ENCODE measurements around the gene G6PC2.

Gene G6PC2

GRCh38 chr2:168904358-168904757, 3.3 kb downstream of the G6PC2 start:
- H2AFZ ChIP-seq (ENCODE audit: low read length, unreplicated experiment): no peak overlapping the region
- no peak overlapping the region for H3K27ac ChIP-seq (ENCODE audit: low read depth, low read length)
- H3K27me3 ChIP-seq (ENCODE audit: insufficient read depth, low read length): peaks cover 49% of the 10 kb centered on the region
- no peaks in the 10 kb centered on the region for H3K4me1 ChIP-seq (ENCODE audit: control insufficient read depth, insufficient read depth, low read length, unreplicated experiment)
- H3K4me3 ChIP-seq (ENCODE audit: low read depth, low read length): no peak overlapping the region
- no peaks in the 10 kb centered on the region for H3K36me3 ChIP-seq (ENCODE audit: insufficient read depth, low read length)
- no peaks in the 10 kb centered on the region for H3K79me2 ChIP-seq (ENCODE audit: control insufficient read depth, insufficient read depth, low read length, unreplicated experiment)

GRCh38 chr2:168907940-168908662, 7.0 kb downstream of the G6PC2 start:
- no peak overlapping the region for H3K4me3 ChIP-seq (ENCODE audit: low read depth, low read length)
- H3K36me3 ChIP-seq (ENCODE audit: insufficient read depth, low read length): no peaks in the 10 kb centered on the region
- no peaks in the 10 kb centered on the region for H3K4me1 ChIP-seq (ENCODE audit: control insufficient read depth, insufficient read depth, low read length, unreplicated experiment)
- H3K27me3 ChIP-seq (ENCODE audit: insufficient read depth, low read length): peaks cover 60% of the 10 kb centered on the region
- H3K79me2 ChIP-seq (ENCODE audit: control insufficient read depth, insufficient read depth, low read length, unreplicated experiment): no peaks in the 10 kb centered on the region
- no peak overlapping the region for H3K27ac ChIP-seq (ENCODE audit: low read depth, low read length)
- no peak overlapping the region for H2AFZ ChIP-seq (ENCODE audit: low read length, unreplicated experiment)

DNA sequence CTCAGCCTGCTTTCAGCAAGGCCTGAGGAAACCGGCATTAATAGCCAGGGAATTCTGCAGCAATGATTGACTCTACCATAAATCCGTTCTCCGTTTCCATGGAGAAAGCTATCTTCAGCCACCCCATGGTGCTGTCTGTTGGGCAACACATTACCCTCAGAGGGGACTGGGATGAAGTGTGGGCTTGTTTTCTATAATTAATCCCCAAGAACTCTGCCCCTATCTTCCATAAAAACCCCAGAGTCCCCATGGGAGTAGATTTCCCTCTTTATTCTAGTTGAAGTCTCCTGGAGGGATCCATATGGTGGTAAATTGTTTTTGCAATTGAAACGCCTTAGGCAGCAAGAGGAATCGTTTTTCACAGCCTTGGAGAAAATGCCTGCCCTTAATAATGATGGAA, 9.2 kb downstream of the G6PC2 start:
- H3K36me3 ChIP-seq (ENCODE audit: insufficient read depth, low read length): no peaks in the 10 kb centered on the region
- H3K79me2 ChIP-seq (ENCODE audit: control insufficient read depth, insufficient read depth, low read length, unreplicated experiment): no peaks in the 10 kb centered on the region
- H3K27me3 ChIP-seq (ENCODE audit: insufficient read depth, low read length): peaks cover 42% of the 10 kb centered on the region
- no peak overlapping the region for H2AFZ ChIP-seq (ENCODE audit: low read length, unreplicated experiment)
- no peak overlapping the region for H3K27ac ChIP-seq (ENCODE audit: low read depth, low read length)
- H3K4me3 ChIP-seq (ENCODE audit: low read depth, low read length): no peak overlapping the region
- H3K4me1 ChIP-seq (ENCODE audit: control insufficient read depth, insufficient read depth, low read length, unreplicated experiment): no peaks in the 10 kb centered on the region

- Histone ChIP-seq H3K4me3 (ENCODE audit: low read depth, low read length) (peak overlapping the region; percentile 70), H3K36me3 (ENCODE audit: insufficient read depth, low read length) (no peaks in the 10 kb centered on the region), H3K27ac (ENCODE audit: low read depth, low read length) (no peak overlapping the region), H3K27me3 (ENCODE audit: insufficient read depth, low read length) (peaks cover 27% of the 10 kb centered on the region), H3K4me1 (ENCODE audit: control insufficient read depth, insufficient read depth, low read length, unreplicated experiment) (no peaks in the 10 kb centered on the region), H2AFZ (ENCODE audit: low read length, unreplicated experiment) (peak overlapping the region; percentile 53), H3K79me2 (ENCODE audit: control insufficient read depth, insufficient read depth, low read length, unreplicated experiment) (no peaks in the 10 kb centered on the region)
Measured at GRCh38 chr2:168912466-168912865, 11.4 kb downstream of the G6PC2 start.

GRCh38 chr2:168912901-168913369, 11.8 kb downstream of the G6PC2 start:
- H3K27ac ChIP-seq (ENCODE audit: low read depth, low read length): no peak overlapping the region
- peaks cover 27% of the 10 kb centered on the region for H3K27me3 ChIP-seq (ENCODE audit: insufficient read depth, low read length)
- H3K36me3 ChIP-seq (ENCODE audit: insufficient read depth, low read length): no peaks in the 10 kb centered on the region
- H2AFZ ChIP-seq (ENCODE audit: low read length, unreplicated experiment): peak overlapping the region; percentile 53
- no peaks in the 10 kb centered on the region for H3K4me1 ChIP-seq (ENCODE audit: control insufficient read depth, insufficient read depth, low read length, unreplicated experiment)
- peak overlapping the region; percentile 70 for H3K4me3 ChIP-seq (ENCODE audit: low read depth, low read length)
- H3K79me2 ChIP-seq (ENCODE audit: control insufficient read depth, insufficient read depth, low read length, unreplicated experiment): no peaks in the 10 kb centered on the region

GRCh38 chr2:168913495-168913894, 12.4 kb downstream of the G6PC2 start:
- Histone ChIP-seq H3K36me3 (ENCODE audit: insufficient read depth, low read length) (no peaks in the 10 kb centered on the region), H2AFZ (ENCODE audit: low read length, unreplicated experiment) (no peak overlapping the region), H3K79me2 (ENCODE audit: control insufficient read depth, insufficient read depth, low read length, unreplicated experiment) (no peaks in the 10 kb centered on the region), H3K4me1 (ENCODE audit: control insufficient read depth, insufficient read depth, low read length, unreplicated experiment) (no peaks in the 10 kb centered on the region), H3K27ac (ENCODE audit: low read depth, low read length) (no peak overlapping the region), H3K4me3 (ENCODE audit: low read depth, low read length) (no peak overlapping the region), H3K27me3 (ENCODE audit: insufficient read depth, low read length) (peaks cover 27% of the 10 kb centered on the region)

GRCh38 chr2:168915441-168916330, 14.6 kb downstream of the G6PC2 start:
- Histone ChIP-seq H3K27ac (ENCODE audit: low read depth, low read length) (no peak overlapping the region), H3K4me3 (ENCODE audit: low read depth, low read length) (no peak overlapping the region), H3K79me2 (ENCODE audit: control insufficient read depth, insufficient read depth, low read length, unreplicated experiment) (no peaks in the 10 kb centered on the region), H2AFZ (ENCODE audit: low read length, unreplicated experiment) (no peak overlapping the region), H3K36me3 (ENCODE audit: insufficient read depth, low read length) (no peaks in the 10 kb centered on the region), H3K4me1 (ENCODE audit: control insufficient read depth, insufficient read depth, low read length, unreplicated experiment) (no peaks in the 10 kb centered on the region), H3K27me3 (ENCODE audit: insufficient read depth, low read length) (peaks cover 17% of the 10 kb centered on the region)

- Histone ChIP-seq H3K4me1 (ENCODE audit: control insufficient read depth, insufficient read depth, low read length, unreplicated experiment) (no peaks in the 10 kb centered on the region), H3K27ac (ENCODE audit: low read depth, low read length) (no peak overlapping the region), H3K27me3 (ENCODE audit: insufficient read depth, low read length) (peaks cover 13% of the 10 kb centered on the region), H3K36me3 (ENCODE audit: insufficient read depth, low read length) (no peaks in the 10 kb centered on the region), H3K4me3 (ENCODE audit: low read depth, low read length) (no peak overlapping the region), H2AFZ (ENCODE audit: low read length, unreplicated experiment) (no peak overlapping the region), H3K79me2 (ENCODE audit: control insufficient read depth, insufficient read depth, low read length, unreplicated experiment) (no peaks in the 10 kb centered on the region)
Measured at GRCh38 chr2:168916331-168916675, 15.2 kb downstream of the G6PC2 start.

DNA sequence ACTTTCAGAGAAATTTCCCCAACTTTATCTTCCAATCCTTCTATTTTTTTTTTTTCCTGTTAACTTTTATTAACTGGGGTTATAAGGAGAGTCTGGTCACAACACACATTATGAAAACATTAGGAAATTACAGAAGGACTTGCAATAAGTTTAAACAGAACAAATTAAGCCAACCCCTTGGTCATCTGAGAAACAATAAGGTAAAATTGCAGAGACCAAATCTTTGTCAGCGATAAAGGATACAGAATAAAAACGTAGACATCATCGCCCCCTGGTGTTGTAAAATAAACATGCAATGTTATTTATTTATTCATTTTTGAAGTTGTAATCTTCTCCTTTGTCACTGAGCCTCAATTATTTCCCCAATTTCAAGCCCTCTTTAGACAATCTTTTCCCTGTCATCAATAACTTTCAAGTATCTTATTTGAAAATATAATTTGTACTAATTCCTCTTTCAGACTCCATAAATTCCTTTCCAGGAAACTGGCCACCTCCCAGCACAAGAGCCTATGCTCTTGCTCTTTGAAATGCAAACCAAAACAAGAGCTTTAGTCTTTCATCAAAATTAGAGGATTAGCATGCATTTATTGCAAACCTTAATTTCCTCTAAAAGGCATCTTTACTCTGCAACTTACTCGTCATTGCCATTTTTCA, 19.5 kb downstream of the G6PC2 start:
- Histone ChIP-seq H2AFZ (ENCODE audit: low read length, unreplicated experiment) (no peak overlapping the region), H3K36me3 (ENCODE audit: insufficient read depth, low read length) (no peaks in the 10 kb centered on the region), H3K27ac (ENCODE audit: low read depth, low read length) (no peak overlapping the region), H3K4me3 (ENCODE audit: low read depth, low read length) (no peak overlapping the region), H3K27me3 (ENCODE audit: insufficient read depth, low read length) (no peaks in the 10 kb centered on the region), H3K79me2 (ENCODE audit: control insufficient read depth, insufficient read depth, low read length, unreplicated experiment) (no peaks in the 10 kb centered on the region), H3K4me1 (ENCODE audit: control insufficient read depth, insufficient read depth, low read length, unreplicated experiment) (no peaks in the 10 kb centered on the region)

- Histone ChIP-seq H2AFZ (ENCODE audit: low read length, unreplicated experiment) (no peak overlapping the region), H3K36me3 (ENCODE audit: insufficient read depth, low read length) (no peaks in the 10 kb centered on the region), H3K4me3 (ENCODE audit: low read depth, low read length) (no peak overlapping the region), H3K27me3 (ENCODE audit: insufficient read depth, low read length) (no peaks in the 10 kb centered on the region), H3K27ac (ENCODE audit: low read depth, low read length) (no peak overlapping the region), H3K79me2 (ENCODE audit: control insufficient read depth, insufficient read depth, low read length, unreplicated experiment) (no peaks in the 10 kb centered on the region), H3K4me1 (ENCODE audit: control insufficient read depth, insufficient read depth, low read length, unreplicated experiment) (no peaks in the 10 kb centered on the region)
Measured at GRCh38 chr2:168926621-168927386, 25.7 kb downstream of the G6PC2 start.

Measured in ACC112 (cell line).